Central memory CD8-positive, alpha-beta T cell (primary cell): ENCODE measurements around the gene PPP1R13L.

Source experiments
- ATAC-seq: fragments of 150-1000 bp; cut with Tn5 transposase; replicated peaks from 2 replicates; pipeline ENCODE4 v1.10.0; 2022; ENCODE audit warnings: mild to moderate bottlenecking, moderate FRiP score, moderate number of reproducible peaks; ENCODE audit not compliant: poor library complexity, severe bottlenecking; ENCODE audit errors: extremely low read depth
- DNase-seq, 2 donors: peaks; one replicate each; pipeline ENCODE4 v3.0.0; 2021; ENCODE audit warnings: low spot score in 2 of 2
- H3K27ac Mint-ChIP-seq: one replicate; pipeline ENCODE4 v1.8.0; 2022; ENCODE audit warnings: low read depth, mild to moderate bottlenecking, moderate library complexity, mixed read lengths
- H3K27me3 Mint-ChIP-seq: one replicate; pipeline ENCODE4 v1.8.0; 2022; ENCODE audit warnings: mixed read lengths
- H3K36me3 Mint-ChIP-seq: one replicate; pipeline ENCODE4 v1.8.0; 2022; ENCODE audit warnings: mild to moderate bottlenecking, moderate library complexity, mixed read lengths; ENCODE audit not compliant: insufficient read depth
- H3K4me1 Mint-ChIP-seq: one replicate; pipeline ENCODE4 v1.8.0; 2022; ENCODE audit warnings: mixed read lengths
- H3K4me3 Mint-ChIP-seq: one replicate; pipeline ENCODE4 v1.8.0; 2022; ENCODE audit warnings: mild to moderate bottlenecking, moderate library complexity, mixed read lengths
- H3K9me3 Mint-ChIP-seq: one replicate; pipeline ENCODE4 v1.8.0; 2022; ENCODE audit warnings: mixed read lengths

Gene PPP1R13L

DNA sequence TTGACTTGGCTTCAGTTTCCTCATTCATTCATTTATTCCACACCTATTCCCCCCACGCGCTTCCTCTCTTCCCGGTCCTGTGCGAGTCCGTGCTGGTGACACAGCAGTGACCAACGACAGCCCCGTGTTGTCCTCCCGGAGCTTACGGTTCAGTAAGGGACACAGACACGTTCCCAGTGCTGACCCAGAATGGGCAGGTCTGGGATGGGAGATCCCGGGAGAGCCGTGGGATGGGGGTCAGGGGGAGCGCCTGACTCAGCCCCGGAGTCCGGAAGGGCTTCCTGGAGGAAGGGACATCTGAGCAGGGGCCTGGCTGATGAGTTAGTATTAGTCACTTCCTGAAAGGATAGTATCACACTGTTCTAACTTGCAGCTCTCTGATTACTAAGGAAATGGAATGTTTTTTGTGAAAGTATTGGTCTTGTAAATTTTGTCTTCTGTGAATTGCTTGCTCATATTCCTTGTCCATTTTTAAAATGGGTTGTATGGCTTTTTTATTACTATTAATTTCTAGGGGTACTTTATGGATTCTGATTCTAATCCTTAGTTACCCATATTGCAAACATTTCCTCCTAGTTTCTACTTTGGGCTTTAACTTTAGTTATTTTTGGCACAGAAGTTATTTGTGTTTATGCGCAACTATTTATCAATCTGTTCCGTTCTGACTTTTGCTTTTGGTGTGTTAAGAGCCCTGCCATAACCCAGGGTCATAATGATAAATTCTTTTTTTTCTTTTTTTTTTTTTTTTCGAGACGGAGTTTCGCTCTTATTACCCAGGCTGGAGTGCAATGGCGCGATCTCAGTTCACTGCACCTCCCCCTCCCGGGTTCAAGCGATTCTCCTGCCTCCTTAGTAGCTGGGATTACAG, 19.6 kb upstream of the PPP1R13L start:
- Mint-ChIP-seq H3K36me3 (peaks cover 8% of the 10 kb centered on the region), H3K4me1 (peaks cover 47% of the 10 kb centered on the region), H3K27me3 (no peaks in the 10 kb centered on the region), H3K27ac (peak overlapping the region; percentile 96), H3K4me3 (peak overlapping the region; percentile 97), H3K9me3 (no peaks in the 10 kb centered on the region)
- ATAC-seq (peak; percentile 26), DNase-seq (no peak)

GRCh38 chr19:45423589-45424190, 18.8 kb upstream of the PPP1R13L start, which contains the start of gene ERCC1:
TSS of gene ERCC1 (minus strand) at chr19:45423917. CDS start at chr19:45423374, 543 bp downstream.
- H3K4me3 Mint-ChIP-seq: peak within 1 kb of the TSS; percentile 97
- peaks cover 47% of the 10 kb centered on the region for H3K4me1 Mint-ChIP-seq
- peaks cover 15% of the 10 kb centered on the region for H3K36me3 Mint-ChIP-seq
- peak; percentile 57 for ATAC-seq
- no peaks in the 10 kb centered on the region for H3K9me3 Mint-ChIP-seq
- peak; percentile 53 to 60 for DNase-seq
- H3K27me3 Mint-ChIP-seq: no peaks in the 10 kb centered on the region
- peak within 1 kb of the TSS; percentile 96 for H3K27ac Mint-ChIP-seq

DNA sequence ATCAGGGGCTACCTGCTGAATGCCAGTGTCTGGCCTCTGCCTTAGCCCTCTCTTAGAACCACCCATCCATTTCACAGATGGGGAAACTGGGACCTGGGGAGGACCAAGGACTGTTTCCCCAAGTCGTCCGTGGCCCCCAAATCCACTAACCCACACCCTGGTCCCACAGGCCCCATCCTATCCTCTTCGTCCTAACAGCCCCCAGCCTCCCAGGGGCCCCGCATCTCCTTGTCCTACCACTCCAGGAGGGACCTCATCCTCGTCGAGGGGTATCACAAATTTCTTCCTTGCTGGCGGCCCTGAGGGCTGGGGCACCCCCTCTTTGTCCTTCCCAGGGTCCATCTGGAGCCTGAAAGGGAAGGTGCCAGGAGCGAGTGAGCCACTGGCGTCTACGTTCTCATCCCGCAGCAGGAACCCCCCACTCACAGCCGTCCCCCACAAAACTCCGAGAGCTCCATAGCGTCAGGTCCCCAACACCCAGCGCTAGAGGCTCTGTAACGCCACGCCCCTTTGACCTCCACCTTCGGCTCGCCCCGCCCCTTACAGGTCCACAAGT, 18.2 kb upstream of the PPP1R13L start:
- peaks cover 42% of the 10 kb centered on the region for H3K4me1 Mint-ChIP-seq
- H3K27ac Mint-ChIP-seq: peak overlapping the region; percentile 96
- no peaks in the 10 kb centered on the region for H3K27me3 Mint-ChIP-seq
- ATAC-seq: peak; percentile 57
- H3K4me3 Mint-ChIP-seq: peak overlapping the region; percentile 97
- no peaks in the 10 kb centered on the region for H3K9me3 Mint-ChIP-seq
- peaks cover 12% of the 10 kb centered on the region for H3K36me3 Mint-ChIP-seq
- no peak for DNase-seq

GRCh38 chr19:45421947-45422498, 17.2 kb upstream of the PPP1R13L start:
- ATAC-seq: no peak
- peak overlapping the region; percentile 50 for H3K27ac Mint-ChIP-seq
- H3K4me3 Mint-ChIP-seq: no peak overlapping the region
- no peak for DNase-seq
- H3K9me3 Mint-ChIP-seq: no peaks in the 10 kb centered on the region
- H3K4me1 Mint-ChIP-seq: peaks cover 37% of the 10 kb centered on the region
- H3K36me3 Mint-ChIP-seq: peaks cover 21% of the 10 kb centered on the region
- H3K27me3 Mint-ChIP-seq: no peaks in the 10 kb centered on the region

GRCh38 chr19:45420871-45421270, 16.0 kb upstream of the PPP1R13L start:
- Mint-ChIP-seq H3K27ac (peak overlapping the region; percentile 53), H3K4me1 (peaks cover 37% of the 10 kb centered on the region), H3K36me3 (peaks cover 25% of the 10 kb centered on the region)

DNA sequence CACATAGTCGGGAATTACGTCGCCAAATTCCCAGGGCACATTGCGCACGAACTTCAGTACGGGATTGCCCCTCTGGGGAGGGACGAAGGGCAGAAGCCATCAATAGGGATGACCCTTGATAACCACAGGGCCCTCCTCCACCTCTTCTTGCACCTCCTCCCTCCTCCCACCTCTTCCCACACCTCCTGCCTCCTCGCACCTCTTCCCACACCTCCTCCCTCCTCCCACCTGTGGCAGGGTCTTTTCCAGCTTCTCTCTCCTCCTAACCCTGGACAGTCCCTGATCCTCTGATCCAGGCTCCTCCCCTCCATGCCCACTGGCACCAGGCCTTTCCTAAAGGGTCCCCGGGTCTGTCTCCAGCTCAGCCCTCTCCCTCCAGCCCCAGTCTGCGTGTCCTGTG, 15.5 kb upstream of the PPP1R13L start:
- H3K36me3 Mint-ChIP-seq: peaks cover 27% of the 10 kb centered on the region

More at GRCh38 chr19:45420871-45421270, 16.0 kb upstream of the PPP1R13L start:
- Mint-ChIP-seq H3K27me3 (no peaks in the 10 kb centered on the region), H3K9me3 (no peaks in the 10 kb centered on the region), H3K4me3 (peak overlapping the region; percentile 36)
- ATAC-seq (no peak), DNase-seq (no peak)

DNA sequence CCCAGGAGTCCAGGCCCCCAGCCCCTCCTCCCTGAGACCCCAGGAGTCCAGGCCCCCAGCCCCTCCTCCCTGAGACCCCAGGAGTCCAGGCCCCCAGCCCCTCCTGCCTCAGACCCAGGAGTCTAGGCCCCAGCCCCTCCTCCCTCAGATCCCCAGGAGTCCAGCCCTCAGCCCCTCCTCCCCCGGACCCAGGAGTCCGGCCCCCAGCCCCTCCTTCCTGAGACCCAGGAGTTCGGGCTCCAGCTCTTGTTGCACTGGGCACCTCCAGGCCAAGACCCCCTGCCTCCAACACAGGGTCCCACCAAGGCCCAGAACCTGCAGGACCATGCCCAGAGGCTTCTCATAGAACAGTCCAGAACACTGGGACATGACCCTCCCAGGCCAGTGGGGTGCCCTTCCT, 15.0 kb upstream of the PPP1R13L start:
- Mint-ChIP-seq H3K36me3 (peaks cover 29% of the 10 kb centered on the region), H3K27me3 (no peaks in the 10 kb centered on the region), H3K4me3 (no peak overlapping the region), H3K9me3 (no peaks in the 10 kb centered on the region), H3K27ac (no peak overlapping the region), H3K4me1 (peaks cover 37% of the 10 kb centered on the region)
- no peak for ATAC-seq
- no peak for DNase-seq

More for the DNA sequence above, 15.5 kb upstream of the PPP1R13L start:
- Mint-ChIP-seq H3K4me1 (peaks cover 37% of the 10 kb centered on the region), H3K9me3 (no peaks in the 10 kb centered on the region), H3K27me3 (no peaks in the 10 kb centered on the region), H3K27ac (no peak overlapping the region), H3K4me3 (no peak overlapping the region)
- no peak for DNase-seq
- ATAC-seq: no peak

DNA sequence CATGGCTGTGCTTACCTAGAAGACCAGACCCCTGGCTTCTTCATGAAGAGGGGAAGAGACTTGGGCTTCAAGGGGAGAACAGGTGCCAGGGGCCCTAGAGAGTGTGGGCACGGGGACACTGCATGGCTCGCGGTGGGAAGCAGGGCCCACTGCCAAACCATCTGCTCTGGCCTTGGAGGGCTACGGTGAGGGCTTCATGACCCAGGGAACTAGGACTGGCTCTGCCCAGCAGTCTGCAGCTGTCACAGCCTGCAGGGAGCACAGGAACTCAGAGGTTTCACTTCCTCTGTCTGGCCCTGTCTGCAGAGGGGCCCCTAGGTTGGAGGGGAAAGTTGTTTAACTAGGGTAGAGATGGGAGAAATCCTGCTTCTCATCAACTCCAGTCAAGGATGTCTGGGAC, 14.5 kb upstream of the PPP1R13L start:
- Mint-ChIP-seq H3K4me1 (peaks cover 34% of the 10 kb centered on the region), H3K27ac (peak overlapping the region; percentile 1), H3K9me3 (no peaks in the 10 kb centered on the region), H3K36me3 (peaks cover 32% of the 10 kb centered on the region), H3K4me3 (no peak overlapping the region), H3K27me3 (no peaks in the 10 kb centered on the region)
- DNase-seq: no peak
- no peak for ATAC-seq

- H3K4me1 Mint-ChIP-seq: peaks cover 28% of the 10 kb centered on the region
- ATAC-seq (no peak), DNase-seq (no peak)
- H3K4me3 Mint-ChIP-seq: no peak overlapping the region
- H3K27ac Mint-ChIP-seq: peak overlapping the region; percentile 1
- H3K27me3 Mint-ChIP-seq: no peaks in the 10 kb centered on the region
- H3K36me3 Mint-ChIP-seq: peaks cover 36% of the 10 kb centered on the region
- no peaks in the 10 kb centered on the region for H3K9me3 Mint-ChIP-seq
Measured at GRCh38 chr19:45418802-45419201, 13.9 kb upstream of the PPP1R13L start.

- Mint-ChIP-seq H3K36me3 (peaks cover 39% of the 10 kb centered on the region), H3K4me3 (no peak overlapping the region), H3K27me3 (no peaks in the 10 kb centered on the region), H3K9me3 (no peaks in the 10 kb centered on the region), H3K4me1 (peaks cover 13% of the 10 kb centered on the region), H3K27ac (no peak overlapping the region)
- DNase-seq: no peak
- no peak for ATAC-seq
Measured at GRCh38 chr19:45417151-45417550, 12.3 kb upstream of the PPP1R13L start.

DNA sequence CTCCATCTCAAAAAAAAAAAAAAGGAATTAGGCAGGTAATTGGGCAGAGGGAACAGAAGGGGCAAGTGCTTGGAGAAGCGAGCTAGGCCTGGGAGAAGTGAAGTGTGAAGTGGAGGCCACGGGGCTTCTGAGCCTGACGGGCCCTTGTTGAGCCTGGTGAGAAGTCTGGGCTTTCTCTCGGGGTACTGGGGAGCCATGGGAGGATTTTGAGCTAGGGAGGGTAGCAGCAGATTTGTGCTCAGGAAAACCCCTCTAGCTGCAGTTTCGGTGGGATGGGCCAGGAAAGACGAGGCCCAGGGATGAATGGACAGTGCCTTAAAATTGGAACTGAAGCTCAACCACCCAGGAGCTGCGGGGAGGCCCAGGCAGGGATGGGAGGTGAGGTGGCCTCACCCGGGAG, 9.6 kb upstream of the PPP1R13L start:
- ATAC-seq: no peak
- H3K4me1 Mint-ChIP-seq: no peaks in the 10 kb centered on the region
- H3K27ac Mint-ChIP-seq: no peak overlapping the region

GRCh38 chr19:45413497-45413896, 8.6 kb upstream of the PPP1R13L start:
- Mint-ChIP-seq H3K4me1 (no peaks in the 10 kb centered on the region), H3K4me3 (no peak overlapping the region), H3K36me3 (peaks cover 30% of the 10 kb centered on the region), H3K9me3 (no peaks in the 10 kb centered on the region), H3K27ac (no peak overlapping the region), H3K27me3 (no peaks in the 10 kb centered on the region)
- ATAC-seq (no peak), DNase-seq (no peak)

More for the DNA sequence above, 9.6 kb upstream of the PPP1R13L start:
- Mint-ChIP-seq H3K4me3 (no peak overlapping the region), H3K27me3 (no peaks in the 10 kb centered on the region), H3K9me3 (no peaks in the 10 kb centered on the region), H3K36me3 (peaks cover 37% of the 10 kb centered on the region)
- no peak for DNase-seq
